Measurements from ENCODE around the gene CDK11A.
"Not testable (repeated sequence)": the region's sequence is repeated elsewhere in the genome, so short reads cannot be mapped to it uniquely, and the experiment has no call there.

CDK11A gene

DNA sequence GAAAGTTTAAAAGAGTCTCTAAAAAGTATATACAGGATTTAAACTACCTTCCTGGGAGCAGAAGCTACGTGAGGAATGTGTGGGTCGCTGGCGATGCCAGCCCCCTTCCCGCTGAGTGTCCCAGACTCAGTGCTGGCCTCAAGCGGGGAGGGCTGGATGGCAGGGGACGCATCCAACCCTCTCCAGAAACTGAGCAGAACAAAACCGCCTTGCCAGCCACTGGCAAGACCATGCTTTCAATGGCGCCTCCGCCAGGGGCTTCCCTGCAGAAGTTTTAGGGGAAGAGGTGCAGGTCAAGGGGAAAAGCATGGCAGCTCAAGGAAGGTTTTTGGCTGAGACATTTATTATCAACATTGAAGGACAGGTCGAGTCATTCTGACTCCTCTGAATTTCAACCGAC lies 28.0 kb upstream of the CDK11A start:
- H3K27ac ChIP-seq (ENCODE audit: low read depth, low read length), result no peak overlapping the region
- H3K4me3 ChIP-seq (ENCODE audit: low read length), result no peak overlapping the region
- H3K36me3 ChIP-seq (ENCODE audit: control insufficient read depth, insufficient read depth, low read length), result peaks cover 21% of the 10 kb centered on the region
- no peaks in the 10 kb centered on the region for H3K4me1 ChIP-seq (ENCODE audit: control insufficient read depth, insufficient read depth, low read length)
- H3K27me3 ChIP-seq (ENCODE audit: control insufficient read depth, insufficient read depth, low read length), result no peaks in the 10 kb centered on the region
- no peak overlapping the region for H3K9ac ChIP-seq (ENCODE audit: low read length)

DNA sequence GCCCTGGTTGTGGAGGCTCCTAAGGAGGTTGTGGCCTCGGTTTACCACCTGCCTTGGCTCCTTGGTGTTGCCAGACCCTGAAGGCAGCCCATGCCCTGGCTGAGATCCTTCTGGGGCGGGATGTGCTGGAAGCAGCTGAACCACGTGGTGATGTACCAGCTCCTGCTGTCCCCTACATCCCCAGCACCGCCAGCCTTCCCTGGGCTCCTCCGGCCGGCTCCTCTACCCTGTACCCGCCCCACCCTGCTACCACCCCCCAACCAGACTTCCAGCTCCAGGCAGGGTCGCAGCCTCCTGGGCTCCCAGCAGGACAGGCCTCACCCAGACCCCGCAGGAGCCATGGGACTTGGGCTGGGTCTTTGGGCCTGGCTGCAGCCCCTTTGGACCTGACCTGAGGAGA lies 25.8 kb upstream of the CDK11A start:
- not testable (repeated sequence) for H3K27me3 ChIP-seq (ENCODE audit: control insufficient read depth, insufficient read depth, low read length); H3K9ac ChIP-seq (ENCODE audit: low read length); H3K27ac ChIP-seq (ENCODE audit: low read depth, low read length); H3K36me3 ChIP-seq (ENCODE audit: control insufficient read depth, insufficient read depth, low read length); H3K4me3 ChIP-seq (ENCODE audit: low read length); H3K4me1 ChIP-seq (ENCODE audit: control insufficient read depth, insufficient read depth, low read length)

DNA sequence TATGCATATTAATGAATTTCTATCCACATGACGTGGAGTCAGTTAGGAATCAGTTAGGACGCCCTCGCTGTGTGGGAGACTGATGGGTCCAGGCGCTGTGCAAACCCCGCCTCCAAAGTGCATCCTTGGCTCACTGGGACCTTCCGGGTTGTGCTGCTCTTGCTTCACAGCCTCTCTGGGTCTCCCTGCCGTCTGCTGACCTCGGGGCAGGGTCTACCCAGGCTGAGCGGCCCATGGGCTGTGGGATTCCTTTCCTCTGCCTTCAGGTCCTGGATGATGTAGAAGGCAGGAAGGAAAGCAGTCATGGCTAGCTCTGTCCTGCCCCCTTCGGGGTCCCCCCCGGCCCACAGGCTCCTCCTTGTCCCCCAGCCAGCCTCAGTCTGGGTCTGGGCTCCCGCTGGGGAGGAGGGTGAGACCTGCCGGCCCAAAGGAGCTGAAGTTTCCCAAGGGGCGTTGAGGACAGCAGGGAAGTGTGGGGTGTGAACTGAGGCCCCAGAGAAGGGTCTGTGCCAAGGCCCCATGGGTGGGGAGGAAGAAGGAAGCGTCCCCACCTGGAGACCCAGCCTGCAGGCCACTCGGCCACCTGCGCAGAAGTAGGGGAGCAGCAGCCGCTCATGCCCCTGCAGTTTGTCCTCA lies 24.6 kb upstream of the CDK11A start:
- Histone ChIP-seq H3K4me3 (ENCODE audit: low read length) (no peak overlapping the region), H3K4me1 (ENCODE audit: control insufficient read depth, insufficient read depth, low read length) (no peaks in the 10 kb centered on the region), H3K27me3 (ENCODE audit: control insufficient read depth, insufficient read depth, low read length) (no peaks in the 10 kb centered on the region), H3K9ac (ENCODE audit: low read length) (no peak overlapping the region), H3K27ac (ENCODE audit: low read depth, low read length) (no peak overlapping the region), H3K36me3 (ENCODE audit: control insufficient read depth, insufficient read depth, low read length) (peaks cover 5% of the 10 kb centered on the region)

DNA sequence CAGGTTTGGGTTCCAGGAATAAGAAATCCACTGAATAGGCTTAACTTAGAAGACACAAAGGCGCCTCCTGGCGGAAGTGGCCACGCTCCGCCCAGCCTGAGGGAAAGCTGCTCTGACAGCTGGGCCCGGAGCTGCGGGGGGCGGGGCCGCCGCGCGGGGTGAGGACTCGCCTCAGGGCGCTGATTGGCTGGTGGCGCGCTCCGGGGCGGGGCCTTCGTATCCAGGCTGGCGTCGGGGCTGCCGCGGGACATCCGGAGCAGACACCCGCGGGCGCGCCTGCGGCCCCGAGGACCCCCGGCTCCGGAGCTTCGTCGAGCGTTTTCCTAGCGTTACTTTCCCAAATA lies 22.4 kb upstream of the CDK11A start:
- peak overlapping the region; percentile 79 for H3K27ac ChIP-seq (ENCODE audit: low read depth, low read length)
- H3K36me3 ChIP-seq (ENCODE audit: control insufficient read depth, insufficient read depth, low read length); H3K4me3 ChIP-seq (ENCODE audit: low read length); H3K27me3 ChIP-seq (ENCODE audit: control insufficient read depth, insufficient read depth, low read length); H3K9ac ChIP-seq (ENCODE audit: low read length); H3K4me1 ChIP-seq (ENCODE audit: control insufficient read depth, insufficient read depth, low read length): not testable (repeated sequence)

DNA sequence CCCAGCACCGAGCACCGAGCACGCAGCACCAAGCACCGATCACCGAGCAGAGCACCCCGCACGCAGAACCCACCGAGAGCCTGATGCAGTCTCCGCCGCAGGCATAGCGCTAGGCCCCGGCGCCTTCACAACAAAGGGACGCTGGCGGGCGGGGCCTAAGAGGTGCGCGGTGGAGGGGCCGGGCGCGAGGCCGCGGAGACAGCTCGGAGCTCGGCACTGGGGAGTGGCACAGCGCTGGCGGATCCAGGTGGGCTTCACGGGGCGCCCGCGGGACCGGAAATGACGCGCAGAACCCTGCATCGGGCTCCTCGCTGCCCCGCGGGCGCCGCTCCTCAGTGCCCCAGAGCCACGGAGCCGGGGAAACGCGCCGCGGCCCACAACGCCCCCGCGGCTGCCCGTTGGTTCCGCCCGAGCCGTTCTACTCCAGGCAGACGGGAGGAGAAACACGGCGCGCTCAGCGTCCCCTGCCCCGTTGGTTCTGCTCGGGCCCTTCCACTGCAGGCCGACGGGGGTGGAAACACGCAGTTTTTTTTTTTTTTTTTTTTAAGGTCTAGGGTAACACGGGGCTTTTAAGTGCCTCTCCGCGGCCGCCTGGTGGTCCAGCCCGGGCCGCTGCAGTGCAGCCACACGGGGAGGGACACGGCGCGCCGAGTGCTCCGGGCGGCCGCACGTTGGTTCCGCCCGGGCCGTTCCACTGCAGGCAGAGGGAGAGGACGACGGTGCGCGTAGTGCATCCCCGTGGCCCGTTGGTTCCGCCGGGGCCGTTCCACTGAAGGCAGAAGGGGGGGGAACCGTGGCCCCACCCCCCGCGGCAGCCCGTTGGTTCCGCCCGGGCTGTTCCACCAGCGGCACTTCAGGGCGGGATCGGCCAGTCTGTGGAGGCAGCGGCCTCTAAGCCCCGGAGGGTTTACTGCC lies 21.8 kb upstream of the CDK11A start:
- not testable (repeated sequence) for H3K4me1 ChIP-seq (ENCODE audit: control insufficient read depth, insufficient read depth, low read length); H3K9ac ChIP-seq (ENCODE audit: low read length); H3K27me3 ChIP-seq (ENCODE audit: control insufficient read depth, insufficient read depth, low read length); H3K36me3 ChIP-seq (ENCODE audit: control insufficient read depth, insufficient read depth, low read length)
- Histone ChIP-seq H3K27ac (ENCODE audit: low read depth, low read length) (peak overlapping the region; percentile 79), H3K4me3 (ENCODE audit: low read length) (peak overlapping the region; percentile 36)

DNA sequence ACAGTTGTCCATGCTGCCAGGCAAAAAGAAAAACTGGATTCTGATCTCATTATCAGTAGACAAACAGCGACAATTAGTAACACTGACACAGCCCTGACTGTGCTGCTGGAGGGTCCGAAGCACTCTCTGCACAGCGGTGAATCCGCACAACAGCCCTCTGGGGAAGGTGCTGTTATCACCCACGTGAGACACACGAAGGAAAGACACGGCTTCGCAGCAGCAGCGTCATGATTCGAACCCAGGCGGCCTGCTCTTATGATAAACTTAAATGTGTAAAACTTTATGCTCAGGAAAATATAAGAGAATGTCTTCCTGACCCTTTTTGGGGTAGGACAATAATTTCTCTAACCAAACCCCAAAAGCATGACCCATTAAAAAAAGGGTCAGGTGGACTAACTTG lies 18.4 kb upstream of the CDK11A start:
- H3K36me3 ChIP-seq (ENCODE audit: control insufficient read depth, insufficient read depth, low read length), result not testable (repeated sequence)

DNA sequence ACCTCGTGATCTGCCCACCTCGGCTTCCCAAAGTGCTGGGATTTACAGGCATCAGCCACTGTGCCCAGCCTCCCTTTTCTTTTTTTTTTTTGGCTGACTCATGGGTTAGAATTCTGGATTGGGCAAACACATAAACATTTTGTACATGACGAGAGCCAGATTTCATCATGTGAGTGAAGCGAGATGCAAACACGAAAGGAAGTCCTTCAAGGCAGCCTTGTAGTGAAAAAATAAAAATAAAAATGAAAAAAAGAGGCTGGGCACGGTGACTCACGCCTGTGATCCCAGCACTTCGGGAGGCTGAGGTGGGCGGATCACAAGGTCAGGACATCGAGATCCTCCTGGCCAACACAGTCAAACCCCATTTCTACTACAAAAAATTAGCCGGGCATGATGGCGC lies 16.9 kb upstream of the CDK11A start:
- H3K36me3 ChIP-seq (ENCODE audit: control insufficient read depth, insufficient read depth, low read length); H3K4me1 ChIP-seq (ENCODE audit: control insufficient read depth, insufficient read depth, low read length); H3K27ac ChIP-seq (ENCODE audit: low read depth, low read length); H3K4me3 ChIP-seq (ENCODE audit: low read length); H3K9ac ChIP-seq (ENCODE audit: low read length); H3K27me3 ChIP-seq (ENCODE audit: control insufficient read depth, insufficient read depth, low read length): not testable (repeated sequence)

More for the DNA sequence above, 18.4 kb upstream of the CDK11A start:
- H3K27me3 ChIP-seq (ENCODE audit: control insufficient read depth, insufficient read depth, low read length); H3K27ac ChIP-seq (ENCODE audit: low read depth, low read length); H3K9ac ChIP-seq (ENCODE audit: low read length); H3K4me1 ChIP-seq (ENCODE audit: control insufficient read depth, insufficient read depth, low read length); H3K4me3 ChIP-seq (ENCODE audit: low read length): not testable (repeated sequence)

DNA sequence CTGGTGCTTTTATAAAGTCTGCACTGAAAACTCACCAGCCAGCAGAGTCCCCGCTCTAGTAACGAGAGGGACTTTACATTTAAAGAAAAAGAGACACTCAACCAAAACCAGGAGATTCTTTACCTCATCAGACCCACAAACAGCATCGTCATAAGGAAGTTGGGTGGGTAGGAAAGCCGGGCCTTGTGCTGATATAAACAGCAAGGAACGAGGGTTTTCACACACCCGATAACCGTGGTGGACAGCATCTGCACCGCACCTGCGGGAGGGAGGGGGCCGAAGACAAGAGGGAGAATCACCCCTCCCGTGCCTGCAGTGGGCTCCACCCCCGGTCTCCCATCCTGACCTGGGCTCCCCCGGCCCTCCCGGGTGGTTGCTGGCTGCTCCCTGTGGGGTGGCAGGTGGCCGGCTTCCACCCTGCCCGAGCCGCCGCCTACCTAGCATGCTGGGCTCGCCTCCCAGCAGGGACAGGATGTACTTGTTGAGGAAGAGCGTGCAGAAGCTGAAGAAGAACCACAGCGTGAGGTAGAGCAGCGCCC lies 14.7 kb upstream of the CDK11A start:
- H3K9ac ChIP-seq (ENCODE audit: low read length); H3K36me3 ChIP-seq (ENCODE audit: control insufficient read depth, insufficient read depth, low read length); H3K27ac ChIP-seq (ENCODE audit: low read depth, low read length); H3K4me1 ChIP-seq (ENCODE audit: control insufficient read depth, insufficient read depth, low read length); H3K4me3 ChIP-seq (ENCODE audit: low read length); H3K27me3 ChIP-seq (ENCODE audit: control insufficient read depth, insufficient read depth, low read length): not testable (repeated sequence)

DNA sequence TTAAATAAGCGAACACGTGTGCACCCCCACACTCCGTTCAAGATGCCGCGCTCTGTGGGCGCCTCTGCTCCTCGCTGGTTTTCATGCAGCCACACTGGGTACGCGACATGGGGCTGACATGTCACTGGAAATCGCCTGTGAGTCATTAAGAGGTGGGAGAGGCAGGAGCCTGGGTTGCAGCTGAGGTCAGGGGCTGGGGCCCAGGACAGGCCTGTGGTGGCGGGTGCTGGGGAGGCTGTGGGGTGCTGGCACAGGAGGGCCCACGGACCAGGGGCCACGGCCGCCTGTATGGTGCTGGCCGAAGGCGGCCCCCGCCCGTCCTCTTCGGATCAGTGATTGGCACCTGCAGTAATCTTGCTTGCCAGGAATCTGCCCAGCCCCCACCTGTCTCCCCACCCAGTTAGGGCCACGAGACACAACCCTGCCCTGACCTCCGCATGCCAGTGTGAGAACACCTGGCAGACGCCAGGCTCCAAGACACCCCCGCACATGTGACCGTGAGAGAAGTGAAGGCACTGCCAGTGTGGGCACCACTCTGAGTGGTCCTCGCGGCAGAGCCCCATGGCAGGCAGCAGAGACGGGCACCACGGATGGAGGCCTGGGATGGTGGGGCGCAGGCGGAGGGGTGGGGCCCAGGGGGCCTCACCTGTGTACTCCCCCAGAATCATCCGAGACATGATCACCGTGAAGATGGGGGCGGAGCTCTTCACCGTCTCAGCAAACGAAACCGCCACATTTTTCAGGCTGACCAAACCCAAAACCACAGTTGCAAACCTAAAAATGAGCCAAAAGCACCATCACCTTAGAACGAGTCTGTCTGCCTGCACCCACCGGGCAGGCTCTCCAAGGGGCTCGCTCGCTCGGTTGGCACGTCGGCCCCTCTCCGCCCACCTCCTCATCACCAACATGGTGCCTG lies 13.8 kb upstream of the CDK11A start:
- not testable (repeated sequence) for H3K36me3 ChIP-seq (ENCODE audit: control insufficient read depth, insufficient read depth, low read length); H3K4me1 ChIP-seq (ENCODE audit: control insufficient read depth, insufficient read depth, low read length); H3K4me3 ChIP-seq (ENCODE audit: low read length); H3K27me3 ChIP-seq (ENCODE audit: control insufficient read depth, insufficient read depth, low read length); H3K27ac ChIP-seq (ENCODE audit: low read depth, low read length); H3K9ac ChIP-seq (ENCODE audit: low read length)

DNA sequence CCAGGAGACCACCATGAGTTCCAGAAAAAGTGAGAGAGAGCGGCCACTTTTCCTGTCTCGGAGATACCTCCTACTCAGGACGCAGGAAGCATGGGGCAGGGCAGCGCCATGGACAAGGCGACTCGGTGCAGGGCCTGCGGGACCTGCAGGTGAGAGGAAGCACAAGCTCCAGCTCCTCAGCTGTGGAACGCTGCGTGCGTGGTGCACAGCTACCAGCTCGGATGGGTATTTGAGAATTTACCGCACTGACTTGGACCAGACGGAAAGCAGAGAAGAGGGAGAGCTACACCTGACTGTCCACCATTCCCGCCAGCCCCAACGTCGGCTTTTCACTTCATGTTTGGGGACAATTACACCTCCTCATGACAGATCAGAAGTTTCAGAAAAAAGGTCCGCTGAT lies 8.2 kb upstream of the CDK11A start:
- no peaks in the 10 kb centered on the region for H3K27me3 ChIP-seq (ENCODE audit: control insufficient read depth, insufficient read depth, low read length)
- no peak overlapping the region for H3K27ac ChIP-seq (ENCODE audit: low read depth, low read length)
- no peak overlapping the region for H3K9ac ChIP-seq (ENCODE audit: low read length)
- peaks cover 6% of the 10 kb centered on the region for H3K36me3 ChIP-seq (ENCODE audit: control insufficient read depth, insufficient read depth, low read length)
- H3K4me3 ChIP-seq (ENCODE audit: low read length), result no peak overlapping the region
- no peaks in the 10 kb centered on the region for H3K4me1 ChIP-seq (ENCODE audit: control insufficient read depth, insufficient read depth, low read length)

DNA sequence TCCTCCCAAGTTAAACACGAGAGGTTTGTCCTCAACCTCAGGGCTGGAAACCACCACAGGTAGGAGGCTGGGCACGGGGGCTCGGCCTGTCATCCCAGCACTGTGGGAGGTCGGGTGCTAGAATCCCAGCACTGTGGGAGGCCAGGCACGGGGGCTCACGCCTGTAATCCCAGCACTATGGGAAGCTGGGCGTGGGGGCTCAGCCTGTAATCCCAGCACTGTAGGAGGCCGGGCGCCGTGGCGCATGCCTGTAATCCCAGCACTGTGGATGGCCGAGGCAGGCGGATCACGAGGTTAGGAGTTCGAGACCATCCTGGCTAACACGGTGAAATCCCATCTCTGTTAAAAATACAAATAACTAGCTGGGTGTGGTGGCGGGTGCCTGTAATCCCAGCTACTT lies 6.7 kb upstream of the CDK11A start:
- no peaks in the 10 kb centered on the region for H3K4me1 ChIP-seq (ENCODE audit: control insufficient read depth, insufficient read depth, low read length)
- H3K4me3 ChIP-seq (ENCODE audit: low read length), result no peak overlapping the region
- H3K27ac ChIP-seq (ENCODE audit: low read depth, low read length), result no peak overlapping the region
- H3K36me3 ChIP-seq (ENCODE audit: control insufficient read depth, insufficient read depth, low read length), result peaks cover 6% of the 10 kb centered on the region
- H3K9ac ChIP-seq (ENCODE audit: low read length), result no peak overlapping the region
- H3K27me3 ChIP-seq (ENCODE audit: control insufficient read depth, insufficient read depth, low read length), result no peaks in the 10 kb centered on the region

DNA sequence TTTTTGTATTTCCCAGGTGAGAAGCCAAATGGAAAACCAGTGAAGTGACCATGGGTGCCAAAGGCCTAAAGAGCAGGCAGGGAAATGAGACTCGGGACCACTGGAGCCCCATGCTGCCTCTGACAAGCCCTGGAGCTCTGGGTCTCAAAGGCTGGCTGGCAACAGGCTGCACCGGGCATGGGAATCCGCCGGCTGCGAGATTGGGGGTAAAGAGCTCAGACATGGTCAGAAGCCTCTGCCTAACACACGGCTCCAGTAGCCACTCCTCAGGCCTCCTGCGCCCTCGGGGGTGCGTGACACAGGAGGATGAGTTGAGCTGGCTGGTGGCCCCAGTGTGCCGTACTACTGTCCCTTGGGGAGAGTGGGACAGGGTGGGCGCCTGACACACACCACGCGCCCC lies 6.1 kb upstream of the CDK11A start:
- H3K4me3 ChIP-seq (ENCODE audit: low read length); H3K36me3 ChIP-seq (ENCODE audit: control insufficient read depth, insufficient read depth, low read length): not testable (repeated sequence)

More for the DNA sequence above, 6.1 kb upstream of the CDK11A start:
- H3K27me3 ChIP-seq (ENCODE audit: control insufficient read depth, insufficient read depth, low read length); H3K4me1 ChIP-seq (ENCODE audit: control insufficient read depth, insufficient read depth, low read length); H3K9ac ChIP-seq (ENCODE audit: low read length); H3K27ac ChIP-seq (ENCODE audit: low read depth, low read length): not testable (repeated sequence)

Measured in rectal smooth muscle tissue (tissue), 1 donor.